ENCODE data around the gene OSBPL9. TPM values are rescaled to one million over a fixed set of nuclear protein-coding genes. Genes with fewer than 3 reads are reported as not detected.

OSBPL9 gene
- total and polyA plus RNA-seq, 9 of the 15 experiments (the other 6 are each of a cell fraction or from before 2014, with no cell fraction given): 43.9 to 217 (median 170) TPM

GRCh38 chr1:51758310-51758709 is 141.4 kb downstream of the OSBPL9 start (continued):
- TF ChIP-seq ARID4B (CRISPR knock-in tag; IDR thresholded peaks at IDR 0.05) (no peak), BRF1 (IDR thresholded peaks at IDR 0.05; ENCODE audit: borderline replicate concordance, extremely low read depth, insufficient read length) (no peak), NFE2 (IDR thresholded peaks at IDR 0.05; ENCODE audit: low read depth) (no peak), DDX20 (tag; IDR thresholded peaks at IDR 0.05; ENCODE audit: low read depth) (peak; percentile 84), TEAD2 (tag; IDR thresholded peaks at IDR 0.05) (peak; percentile 52; the same call in 1 of the 2 replicates), KLF13 (tag; IDR thresholded peaks at IDR 0.05; ENCODE audit: borderline replicate concordance, low read depth) (peak; percentile 36; the same call in 1 of the 2 replicates), CREB3 (tag; conservative IDR thresholded peaks at IDR 0.05; ENCODE audit: low read depth) (peak; percentile 73; the same call in 1 of the 2 replicates), NR4A1 (CRISPR knock-in tag; IDR thresholded peaks at IDR 0.05) (no peak), NR4A1 (tag; IDR thresholded peaks at IDR 0.05) (peak; percentile 78; the same call in 1 of the 2 replicates), DMBX1 (CRISPR knock-in tag; IDR thresholded peaks at IDR 0.05; ENCODE audit: borderline replicate concordance) (peak; percentile 93), ZNF134 (CRISPR knock-in tag; conservative IDR thresholded peaks at IDR 0.05) (no peak), SMAD4 (CRISPR knock-in tag; conservative IDR thresholded peaks at IDR 0.05) (peak; percentile 74), PYGO2 (tag; IDR thresholded peaks at IDR 0.05) (0 out of 2 replicates have a peak, but pooled peaks have one; percentile 61), GTF2A2 (tag; IDR thresholded peaks at IDR 0.05) (0 out of 2 replicates have a peak, but pooled peaks have one; percentile 68), MTA3 (IDR thresholded peaks at IDR 0.05; ENCODE audit: borderline replicate concordance) (no peak), ZC3H8 (IDR thresholded peaks at IDR 0.05) (no peak)
